ENCODE data around the gene DMRTC2.
A peak's percentile ranks its signal among the peaks of the same experiment; 100 is the strongest.

The DMRTC2 gene

GRCh38 chr19:41864374-41864773 is 19.5 kb downstream of the DMRTC2 start:
- Histone ChIP-seq H2AFZ (no peak overlapping the region), H3K79me2 (peaks cover 40% of the 10 kb centered on the region), H3K9me3 (ENCODE audit: control insufficient read depth, low read length) (no peaks in the 10 kb centered on the region), H3K27ac (no peak overlapping the region), H3K4me2 (ENCODE audit: low read length) (no peak overlapping the region), H3K36me3 (ENCODE audit: control insufficient read depth, insufficient read depth, low read length) (no peaks in the 10 kb centered on the region), H3K9ac (no peak overlapping the region), H3K4me3 (ENCODE audit: low read depth, low read length) (no peak overlapping the region), H3K4me1 (peaks cover 14% of the 10 kb centered on the region), H3K27me3 (ENCODE audit: control insufficient read depth, insufficient read depth, low read length) (no peaks in the 10 kb centered on the region)
- no peak for TF ChIP-seq CTCF (IDR thresholded peaks at IDR 0.05)

- H3K4me2 ChIP-seq (ENCODE audit: low read length): no peak overlapping the region
- H3K27ac ChIP-seq: no peak overlapping the region
- H3K4me3 ChIP-seq (ENCODE audit: low read depth, low read length): no peak overlapping the region
- no peak overlapping the region for H3K9ac ChIP-seq
- TF ChIP-seq CTCF (IDR thresholded peaks at IDR 0.05): no peak
- peaks cover 33% of the 10 kb centered on the region for H3K79me2 ChIP-seq
- no peak overlapping the region for H2AFZ ChIP-seq
- no peaks in the 10 kb centered on the region for H3K36me3 ChIP-seq (ENCODE audit: control insufficient read depth, insufficient read depth, low read length)
- peaks cover 11% of the 10 kb centered on the region for H3K4me1 ChIP-seq
- H3K27me3 ChIP-seq (ENCODE audit: control insufficient read depth, insufficient read depth, low read length): no peaks in the 10 kb centered on the region
- no peaks in the 10 kb centered on the region for H3K9me3 ChIP-seq (ENCODE audit: control insufficient read depth, low read length)
These were observed 21.4 kb downstream of the DMRTC2 start for GRCh38 chr19:41866284-41866683.

GRCh38 chr19:41868120-41868988 is 23.5 kb downstream of the DMRTC2 start:
- Histone ChIP-seq H2AFZ (no peak overlapping the region), H3K9me3 (ENCODE audit: control insufficient read depth, low read length) (no peaks in the 10 kb centered on the region), H3K79me2 (peaks cover 23% of the 10 kb centered on the region), H3K9ac (no peak overlapping the region), H3K27me3 (ENCODE audit: control insufficient read depth, insufficient read depth, low read length) (no peaks in the 10 kb centered on the region), H3K36me3 (ENCODE audit: control insufficient read depth, insufficient read depth, low read length) (no peaks in the 10 kb centered on the region), H3K4me2 (ENCODE audit: low read length) (peak overlapping the region; percentile 15), H3K4me1 (peaks cover 9% of the 10 kb centered on the region), H3K4me3 (ENCODE audit: low read depth, low read length) (no peak overlapping the region), H3K27ac (no peak overlapping the region)
- TF ChIP-seq CTCF (IDR thresholded peaks at IDR 0.05): no peak

GRCh38 chr19:41868989-41869300 is 24.1 kb downstream of the DMRTC2 start:
- no peak for TF ChIP-seq CTCF (IDR thresholded peaks at IDR 0.05)
- Histone ChIP-seq H3K27ac (no peak overlapping the region), H3K4me1 (peaks cover 9% of the 10 kb centered on the region), H3K9me3 (ENCODE audit: control insufficient read depth, low read length) (no peaks in the 10 kb centered on the region), H3K27me3 (ENCODE audit: control insufficient read depth, insufficient read depth, low read length) (no peaks in the 10 kb centered on the region), H3K79me2 (peaks cover 21% of the 10 kb centered on the region), H3K4me2 (ENCODE audit: low read length) (no peak overlapping the region), H3K36me3 (ENCODE audit: control insufficient read depth, insufficient read depth, low read length) (no peaks in the 10 kb centered on the region), H3K4me3 (ENCODE audit: low read depth, low read length) (no peak overlapping the region), H2AFZ (no peak overlapping the region), H3K9ac (no peak overlapping the region)

All from parathyroid adenoma (tissue), 2 donors.